ENCODE results near the gene TIGD2.

Gene TIGD2

DNA sequence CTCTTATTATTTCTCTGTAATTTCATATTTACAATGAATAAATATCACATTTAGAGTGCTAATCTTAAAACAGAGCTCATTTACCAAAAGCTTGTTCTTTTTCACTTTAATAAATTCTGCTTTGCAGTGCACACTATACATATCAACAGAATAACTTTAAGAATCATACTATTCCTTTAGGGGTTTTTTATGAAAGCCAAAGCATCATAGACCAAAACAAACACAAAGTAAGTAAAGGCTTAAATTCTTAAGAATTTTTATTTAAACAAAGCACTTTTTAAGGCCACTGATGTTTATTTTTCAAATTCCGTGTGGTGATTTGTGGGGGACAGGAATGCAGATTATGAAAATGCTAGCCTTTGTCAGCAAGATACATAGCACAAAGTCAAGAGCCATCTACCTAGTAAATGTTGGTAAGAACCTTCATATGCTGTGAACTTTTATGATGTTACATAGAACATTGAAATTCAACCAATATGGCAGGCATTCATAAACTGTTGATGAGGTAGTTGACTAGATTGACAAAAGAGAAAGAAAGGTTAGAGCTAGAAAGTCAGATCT, 17.8 kb downstream of the TIGD2 start:
- no peak overlapping the region for H3K4me3 ChIP-seq (ENCODE audit: low read depth, low read length)
- TF ChIP-seq, protein P1, sequence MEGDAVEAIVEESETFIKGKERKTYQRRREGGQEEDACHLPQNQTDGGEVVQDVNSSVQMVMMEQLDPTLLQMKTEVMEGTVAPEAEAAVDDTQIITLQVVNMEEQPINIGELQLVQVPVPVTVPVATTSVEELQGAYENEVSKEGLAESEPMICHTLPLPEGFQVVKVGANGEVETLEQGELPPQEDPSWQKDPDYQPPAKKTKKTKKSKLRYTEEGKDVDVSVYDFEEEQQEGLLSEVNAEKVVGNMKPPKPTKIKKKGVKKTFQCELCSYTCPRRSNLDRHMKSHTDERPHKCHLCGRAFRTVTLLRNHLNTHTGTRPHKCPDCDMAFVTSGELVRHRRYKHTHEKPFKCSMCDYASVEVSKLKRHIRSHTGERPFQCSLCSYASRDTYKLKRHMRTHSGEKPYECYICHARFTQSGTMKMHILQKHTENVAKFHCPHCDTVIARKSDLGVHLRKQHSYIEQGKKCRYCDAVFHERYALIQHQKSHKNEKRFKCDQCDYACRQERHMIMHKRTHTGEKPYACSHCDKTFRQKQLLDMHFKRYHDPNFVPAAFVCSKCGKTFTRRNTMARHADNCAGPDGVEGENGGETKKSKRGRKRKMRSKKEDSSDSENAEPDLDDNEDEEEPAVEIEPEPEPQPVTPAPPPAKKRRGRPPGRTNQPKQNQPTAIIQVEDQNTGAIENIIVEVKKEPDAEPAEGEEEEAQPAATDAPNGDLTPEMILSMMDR (IDR thresholded peaks at IDR 0.05; ENCODE audit: borderline replicate concordance, insufficient read depth, low read depth, low read length) = no peak

DNA sequence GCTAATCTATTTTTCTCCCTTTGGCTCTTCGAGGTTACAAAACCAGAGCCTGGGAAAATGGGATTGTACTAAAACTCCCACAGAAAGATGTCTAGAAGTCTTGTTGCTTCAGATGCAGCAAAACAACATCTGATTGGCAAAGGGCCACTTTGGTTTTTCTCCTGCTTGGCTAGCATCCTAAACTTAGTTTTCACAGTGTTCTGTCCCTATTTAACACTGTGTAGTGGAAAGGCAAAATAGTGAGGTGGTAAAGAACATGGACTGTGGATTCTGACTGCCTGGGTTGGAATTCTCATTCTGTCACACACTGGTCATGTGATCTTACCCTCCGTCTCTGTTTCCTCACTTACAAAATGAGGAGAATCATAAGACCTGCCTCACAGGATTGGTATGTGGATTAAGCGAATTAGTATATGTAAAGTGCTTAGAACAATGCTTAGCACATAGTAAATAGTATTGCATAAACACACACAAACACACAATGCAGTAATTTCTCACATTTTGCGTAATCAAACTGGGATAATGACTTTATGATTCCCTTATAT, 23.5 kb downstream of the TIGD2 start:
- no peak overlapping the region for H3K4me3 ChIP-seq (ENCODE audit: low read depth, low read length)
- TF ChIP-seq, protein P1 (IDR thresholded peaks at IDR 0.05; ENCODE audit: borderline replicate concordance, insufficient read depth, low read depth, low read length) = no peak

DNA sequence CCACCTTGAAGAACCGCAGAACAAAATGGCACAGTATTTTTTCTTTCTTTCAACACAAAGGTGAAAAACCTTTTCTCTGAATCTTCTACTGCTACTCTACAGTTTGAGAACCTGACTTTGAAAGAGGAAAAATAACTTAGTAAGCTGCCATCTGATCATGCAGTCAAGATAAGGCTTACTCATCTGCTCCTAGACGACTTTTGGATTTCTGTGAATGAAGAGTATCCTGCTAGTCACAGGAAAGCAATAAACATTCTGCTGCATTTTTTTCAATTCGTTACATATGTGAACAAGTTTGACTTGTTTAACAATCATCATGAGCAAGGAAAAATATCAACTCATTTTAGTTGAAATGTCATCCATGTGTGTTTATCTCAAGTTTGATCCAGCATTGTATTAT, 25.2 kb downstream of the TIGD2 start:
- TF ChIP-seq, protein P1 (IDR thresholded peaks at IDR 0.05; ENCODE audit: borderline replicate concordance, insufficient read depth, low read depth, low read length) = no peak
- H3K4me3 ChIP-seq (ENCODE audit: low read depth, low read length) = no peak overlapping the region

DNA sequence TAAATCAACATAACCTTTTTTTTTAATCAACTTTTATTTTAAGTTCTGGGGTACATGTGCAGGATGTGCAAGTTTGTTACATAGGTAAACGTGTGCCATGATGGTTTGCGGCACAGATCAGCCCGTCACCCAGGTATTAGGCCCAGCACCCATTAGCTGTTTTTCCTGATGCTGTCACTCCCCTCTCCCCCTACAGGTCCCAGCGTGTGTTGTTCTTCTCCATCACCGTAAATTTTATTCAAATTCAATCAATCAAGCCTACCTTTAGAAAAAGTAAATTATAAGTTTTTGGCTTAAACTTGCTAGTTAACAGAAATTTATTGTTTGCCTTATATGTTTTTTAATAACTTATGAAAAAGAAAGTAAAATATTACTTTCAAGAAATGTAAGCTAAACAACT, 25.9 kb downstream of the TIGD2 start:
- no peak overlapping the region for H3K4me3 ChIP-seq (ENCODE audit: low read depth, low read length)
- TF ChIP-seq, protein P1 (IDR thresholded peaks at IDR 0.05; ENCODE audit: borderline replicate concordance, insufficient read depth, low read depth, low read length) = no peak

DNA sequence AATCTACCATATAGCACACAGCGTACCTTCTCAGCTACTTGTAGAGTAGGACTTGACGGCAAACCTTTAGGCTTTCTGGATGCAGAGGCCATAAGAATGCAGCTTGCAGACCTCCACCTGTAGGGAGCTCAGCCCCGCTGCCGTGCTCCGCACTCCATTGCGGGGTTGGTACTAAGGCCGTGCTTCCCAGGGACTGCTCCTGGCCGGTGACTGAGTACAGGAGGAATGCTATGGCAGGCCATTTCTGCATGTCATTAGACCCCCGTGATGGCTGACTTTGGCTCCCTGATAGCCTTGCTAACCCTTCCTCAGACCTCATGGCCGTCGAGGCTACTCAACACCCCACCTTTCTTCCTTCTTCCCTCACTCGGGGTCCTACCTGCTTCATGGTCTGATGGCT, 26.4 kb downstream of the TIGD2 start:
- TF ChIP-seq, protein P1 (IDR thresholded peaks at IDR 0.05; ENCODE audit: borderline replicate concordance, insufficient read depth, low read depth, low read length) = no peak
- no peak overlapping the region for H3K4me3 ChIP-seq (ENCODE audit: low read depth, low read length)

DNA sequence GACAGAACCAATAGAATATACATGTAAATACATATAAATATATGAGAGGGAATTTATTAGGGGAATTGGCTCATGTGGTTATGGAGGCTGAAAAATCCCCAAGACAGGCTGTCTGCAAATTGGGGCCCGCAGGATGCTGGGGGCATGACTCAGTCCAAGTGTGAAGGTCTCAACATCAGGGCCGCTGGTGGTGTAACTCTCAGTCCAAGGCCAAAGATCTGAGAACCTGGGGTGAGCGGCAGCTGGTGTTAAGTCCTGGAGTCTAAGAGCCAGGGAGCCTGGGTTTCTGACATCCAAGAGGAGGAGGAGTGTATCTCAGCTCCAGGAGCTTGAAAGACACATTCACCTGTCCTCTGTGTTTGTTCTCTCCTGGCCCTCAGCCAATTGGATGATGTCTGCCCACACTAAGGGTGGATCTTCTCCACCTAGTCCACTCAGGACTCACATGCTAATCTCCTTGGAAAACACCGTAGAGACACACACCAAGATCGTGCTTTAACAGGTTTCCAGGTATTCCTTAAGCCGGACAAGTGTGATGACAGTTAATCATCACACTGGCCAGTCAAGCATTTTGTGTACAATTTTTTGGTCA, 28.9 kb downstream of the TIGD2 start:
- H3K4me3 ChIP-seq (ENCODE audit: low read depth, low read length) = no peak overlapping the region
- TF ChIP-seq, protein P1 (IDR thresholded peaks at IDR 0.05; ENCODE audit: borderline replicate concordance, insufficient read depth, low read depth, low read length) = no peak

Data from GM12875 (cell line).